Motor neuron (in vitro differentiated cells): Measurements from ENCODE around the gene SLC22A3. TPM values are rescaled to one million over a fixed set of nuclear protein-coding genes. Genes with fewer than 3 reads are reported as not detected.
"Not testable (repeated sequence)": the region's sequence is repeated elsewhere in the genome, so short reads cannot be mapped to it uniquely, and the experiment has no call there.

Source experiments
- ATAC-seq, 8 experiments: fragments of 200-7000 bp; cut with Tn5 transposase; replicated peaks in 6 of 8; 2 replicates each; pipeline ENCODE4 v1.8.0; 2021; ENCODE audit warnings: mild to moderate bottlenecking in 8 of 8, moderate library complexity in 8 of 8
- H3K27ac ChIP-seq, 2 donors: fragments of 250-450 bp; sonication (Bioruptor Pico); 2 replicates each; pipeline ENCODE4 v1.9.0; 2021; ENCODE audit warnings: antibody characterized with exemption in 2 of 2, mild to moderate bottlenecking in 2 of 2, moderate library complexity in 1 of 2
- H3K4me1 ChIP-seq, 2 donors: fragments of 250-450 bp; sonication (Bioruptor Pico); replicated peaks in 1 of 2; 2 replicates each; pipeline ENCODE4 v1.6.1; 2021; ENCODE audit warnings: antibody characterized with exemption in 2 of 2, mild to moderate bottlenecking in 2 of 2, moderate library complexity in 1 of 2
- H3K4me3 ChIP-seq, 5 donors: fragments of 250-450 bp; sonication (Bioruptor Pico); 2 replicates each; pipeline ENCODE4 v1.9.0; 2021; ENCODE audit warnings: antibody characterized with exemption in 5 of 5, mild to moderate bottlenecking in 5 of 5, moderate library complexity in 4 of 5
- whole genome bisulfite sequencing, 10 experiments: fragments of 450-650 bp; shearing (Covaris generic); methylation state at CpG; one replicate each; pipeline ENCODE4 v1.0.0; 2022; 5-methylcytosine and 5-hydroxymethylcytosine counted together
- in situ Hi-C, 9 experiments: fragments of 400-800 bp; cut with MboI; loops; one replicate each; pipeline ENCODE4 v1.15.0; 2021; ENCODE audit warnings: low sequenced_read_pairs in 9 of 9, low pct_unique_long_range_greater_than_20kb in 2 of 9; ENCODE audit not compliant: unreplicated experiment in 9 of 9
- total RNA-seq, 8 experiments: library from RNA; unstranded; fragments of 300-600 nt; gene quantifications; 2 replicates each; pipeline versions ENCODE4 v1.2.3 to v1.2.4, GENCODE V29; 2022

The SLC22A3 gene
- total RNA-seq, 8 experiments from 2014 or later: 0.11 to 42.3 (median 1.4) TPM

DNA sequence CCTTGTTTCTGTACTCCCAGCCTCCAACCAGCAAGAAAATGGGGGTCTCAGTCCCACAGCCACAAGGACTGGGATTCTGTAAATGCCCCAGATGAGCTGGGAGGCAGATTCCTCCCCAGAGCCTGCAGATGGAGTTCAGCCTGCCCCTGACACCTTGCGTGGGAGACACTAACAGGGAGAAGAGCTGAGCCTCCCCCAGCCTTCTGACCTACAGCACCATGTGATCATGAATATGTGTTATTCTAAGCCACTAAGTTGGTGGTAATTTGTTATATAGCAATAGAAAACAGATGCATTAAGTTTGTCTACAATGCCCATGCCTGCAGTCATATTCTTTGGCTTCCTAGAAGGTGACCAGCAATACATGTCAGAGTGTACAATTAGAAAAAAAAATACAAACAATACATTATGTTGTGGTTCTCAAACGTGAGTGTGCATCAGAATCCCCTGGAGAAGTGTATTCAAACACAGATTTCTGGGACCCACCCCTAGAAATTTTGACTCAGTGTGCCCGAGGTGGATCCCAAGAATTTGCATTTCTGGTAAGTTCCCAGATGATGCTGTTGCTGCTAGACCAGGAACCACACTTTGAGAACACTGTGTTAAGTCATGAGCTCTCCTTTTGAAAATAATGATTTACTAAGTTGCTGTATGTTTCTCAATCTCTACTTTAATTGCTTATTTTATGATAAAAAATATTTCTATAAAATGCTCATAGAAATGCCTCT lies 39.9 kb downstream of the SLC22A3 start:
- in situ Hi-C loops: no loop called here
- Histone ChIP-seq H3K4me1 (no peaks in the 10 kb centered on the region), H3K27ac (no peak overlapping the region), H3K4me3 (no peak overlapping the region)
- peak in 3 of 8 experiments; percentile 65 to 66 (median 65) for ATAC-seq
- WGBS, 10 experiments: 0 to 80% (median 47%) methylated on average over 1 to 3 of the region's 3 CpGs; no CpG with 5 or more reads in 1 of the 10 experiments

DNA sequence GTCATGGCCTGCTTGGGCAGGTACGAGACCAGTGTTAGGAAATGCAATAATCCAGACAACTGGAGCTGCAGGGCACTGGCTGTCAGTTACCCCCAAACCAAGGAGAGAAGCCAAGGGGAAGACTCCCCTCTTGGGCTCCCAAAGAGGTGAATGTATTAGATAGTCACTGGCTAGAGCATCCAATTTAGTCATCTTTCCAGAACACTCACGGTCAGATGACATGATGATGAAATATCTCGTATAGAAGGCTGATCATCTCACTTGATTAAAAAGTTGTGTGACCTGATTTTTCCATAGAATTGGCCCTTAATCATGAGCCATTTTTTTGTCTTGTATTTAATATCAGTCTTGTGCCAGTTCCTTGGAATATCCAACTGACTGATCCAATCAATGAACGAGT lies 40.7 kb downstream of the SLC22A3 start:
- ATAC-seq: peak in 1 of 8 experiments; percentile 65
- in situ Hi-C loops: no loop called here
- Histone ChIP-seq H3K27ac (no peak overlapping the region), H3K4me1 (no peaks in the 10 kb centered on the region), H3K4me3 (no peak overlapping the region)
- 19 to 88% (median 61%) methylated on average over 1 to 4 of the region's 4 CpGs; no CpG with 5 or more reads in 2 of the 10 experiments for WGBS, 10 experiments

DNA sequence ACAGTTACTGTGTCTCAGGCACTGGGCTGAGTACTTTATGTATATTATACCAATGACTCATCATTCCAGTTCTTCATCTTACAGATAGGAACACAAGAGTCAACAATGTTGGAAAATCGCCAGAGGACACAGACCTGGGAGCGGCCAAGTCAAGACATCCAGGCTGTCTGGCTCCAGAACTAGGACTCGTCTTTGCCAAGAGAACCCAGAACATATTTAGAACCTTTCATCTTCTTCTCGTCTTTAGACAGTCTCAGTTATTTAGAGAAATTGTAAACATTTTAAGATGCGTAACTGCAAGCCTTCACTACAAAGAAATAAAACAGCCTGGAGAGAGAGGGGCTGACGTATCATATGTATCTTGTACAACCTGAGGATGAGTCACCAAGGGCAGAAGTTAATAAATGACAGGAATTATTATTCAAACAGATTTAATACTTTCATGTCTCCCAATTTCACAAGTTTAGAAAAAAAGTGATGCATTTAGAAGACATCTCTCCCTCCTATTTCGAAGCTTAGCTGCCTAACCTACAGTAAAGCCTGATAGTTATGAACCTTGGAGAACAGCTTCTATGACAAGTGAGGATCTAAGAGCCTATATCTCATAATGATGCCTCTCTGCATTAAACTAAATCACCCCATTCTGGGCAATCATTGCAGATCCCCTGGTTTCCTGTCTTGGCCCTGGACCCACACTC lies 43.4 kb downstream of the SLC22A3 start:
- ATAC-seq: peak in 4 of 8 experiments; percentile 17 to 79 (median 64)
- Histone ChIP-seq H3K27ac (no peak overlapping the region), H3K4me3 (no peak overlapping the region), H3K4me1 (no peaks in the 10 kb centered on the region)
- 17 to 100% (median 79%) methylated on average over 1 to 7 of the region's 7 CpGs for WGBS, 10 experiments
- in situ Hi-C loops: no loop called here

DNA sequence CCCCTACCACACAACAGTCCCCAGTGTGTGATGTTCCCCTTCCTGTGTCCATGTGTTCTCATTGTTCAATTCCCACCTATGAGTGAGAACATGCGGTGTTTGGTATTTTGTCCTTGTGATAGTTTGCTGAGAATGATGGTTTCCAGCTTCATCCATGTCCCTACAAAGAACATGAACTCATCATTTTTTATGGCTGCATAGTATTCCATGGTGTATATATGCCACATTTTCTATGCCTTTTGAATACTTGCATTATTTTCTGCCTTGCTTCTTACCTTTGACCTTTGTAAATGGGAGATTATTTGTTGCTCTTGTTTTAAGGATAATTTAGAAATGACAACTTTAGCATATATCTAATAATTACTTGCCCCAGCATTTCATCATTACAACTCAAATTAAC lies 45.3 kb downstream of the SLC22A3 start:
- in situ Hi-C loops, H3K27ac ChIP-seq, ATAC-seq, H3K4me3 ChIP-seq, H3K4me1 ChIP-seq: not testable (repeated sequence)
- no CpG with 5 or more reads among the region's 1 CpG for WGBS, 10 experiments

DNA sequence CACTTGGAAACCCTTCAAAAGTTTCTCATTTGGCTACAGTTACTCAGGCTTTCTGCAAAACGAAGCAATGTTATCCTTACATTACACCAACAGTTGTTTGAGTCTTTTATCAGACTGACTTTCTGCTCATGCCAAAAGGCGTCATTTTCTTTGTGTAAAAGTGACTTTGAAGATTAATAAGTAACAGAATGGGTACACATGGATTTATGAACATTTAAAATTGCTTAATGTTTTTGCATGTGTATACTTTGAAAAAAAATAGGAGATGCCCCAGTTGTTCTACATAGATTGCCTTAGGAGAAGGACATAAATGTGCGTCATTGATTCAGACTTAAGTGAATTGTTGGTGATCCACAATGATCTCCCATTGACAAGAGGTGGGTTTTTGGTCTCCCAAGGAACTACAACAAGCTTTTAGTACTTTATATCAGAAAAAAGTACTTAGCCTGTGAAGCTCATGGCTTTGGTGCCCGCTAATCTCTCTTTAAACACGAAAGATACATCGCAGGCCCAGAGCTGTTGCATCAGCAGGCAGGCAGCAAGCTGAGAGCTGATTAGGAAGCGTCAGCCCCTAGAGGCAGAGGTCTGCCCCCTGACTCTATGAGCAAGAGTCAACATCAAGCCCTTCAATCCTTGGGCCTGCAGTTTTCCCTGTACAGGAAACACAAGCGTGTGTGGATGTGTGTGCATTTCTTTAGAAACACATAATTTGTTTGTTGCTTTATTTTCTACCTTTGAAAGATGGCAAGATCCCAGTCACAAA lies 45.9 kb downstream of the SLC22A3 start:
- Histone ChIP-seq H3K27ac (no peak overlapping the region), H3K4me1 (no peaks in the 10 kb centered on the region), H3K4me3 (no peak overlapping the region)
- in situ Hi-C loops: no loop called here
- peak in 4 of 8 experiments; percentile 53 to 77 (median 76) for ATAC-seq
- WGBS, 10 experiments: 67 to 98% (median 81%) methylated on average over 1 to 8 of the region's 8 CpGs

DNA sequence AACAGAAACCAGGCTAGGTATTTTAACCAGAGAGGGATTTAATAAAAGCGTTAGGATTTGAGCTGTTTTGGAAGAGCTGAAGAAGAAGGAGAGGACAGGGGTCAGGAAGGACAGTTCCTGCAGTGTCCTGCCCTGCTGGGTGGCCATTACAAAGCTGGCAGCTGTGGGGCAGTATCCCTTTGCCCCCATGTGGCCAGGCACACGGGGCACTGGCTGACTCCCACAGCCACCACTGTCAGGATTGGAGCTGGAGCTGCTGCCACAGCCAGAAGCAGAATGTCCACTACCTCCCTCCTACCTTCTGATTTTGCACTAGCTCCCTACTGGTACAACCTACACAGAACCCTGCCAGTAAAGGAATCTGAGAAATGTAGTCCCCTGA lies 46.5 kb downstream of the SLC22A3 start:
- 20 to 80% (median 63%) methylated on average over 1 to 2 of the region's 2 CpGs; no CpG with 5 or more reads in 5 of the 10 experiments for WGBS, 10 experiments
- ATAC-seq: peak in 1 of 8 experiments; percentile 14
- in situ Hi-C loops: no loop called here
- Histone ChIP-seq H3K4me1 (no peaks in the 10 kb centered on the region), H3K27ac (no peak overlapping the region), H3K4me3 (no peak overlapping the region)

DNA sequence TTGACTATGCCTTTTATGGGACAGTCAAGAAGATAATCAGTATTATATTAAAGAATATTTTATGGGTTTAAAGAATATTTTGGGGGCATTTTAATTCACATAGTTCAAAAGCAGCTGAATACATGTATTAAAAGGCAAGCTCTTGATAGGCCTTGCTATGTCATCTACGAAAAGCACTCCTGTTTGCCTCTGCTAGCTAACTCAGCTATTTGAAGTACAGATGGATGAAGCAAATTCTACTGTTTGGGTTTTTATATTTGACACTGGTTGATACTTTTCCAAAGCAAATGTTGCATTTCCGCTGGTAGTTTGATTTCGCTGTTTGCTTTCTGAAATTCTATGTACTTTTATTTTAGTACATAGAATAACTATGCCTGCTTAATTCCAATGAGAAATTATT lies 47.0 kb downstream of the SLC22A3 start:
- WGBS, 10 experiments: 78 to 100% (median 92%) methylated on average over 3 of the region's 3 CpGs; no CpG with 5 or more reads in 1 of the 10 experiments
- ATAC-seq: no peak
- Histone ChIP-seq H3K27ac (no peak overlapping the region), H3K4me1 (no peaks in the 10 kb centered on the region), H3K4me3 (no peak overlapping the region)
- in situ Hi-C loops: no loop called here

DNA sequence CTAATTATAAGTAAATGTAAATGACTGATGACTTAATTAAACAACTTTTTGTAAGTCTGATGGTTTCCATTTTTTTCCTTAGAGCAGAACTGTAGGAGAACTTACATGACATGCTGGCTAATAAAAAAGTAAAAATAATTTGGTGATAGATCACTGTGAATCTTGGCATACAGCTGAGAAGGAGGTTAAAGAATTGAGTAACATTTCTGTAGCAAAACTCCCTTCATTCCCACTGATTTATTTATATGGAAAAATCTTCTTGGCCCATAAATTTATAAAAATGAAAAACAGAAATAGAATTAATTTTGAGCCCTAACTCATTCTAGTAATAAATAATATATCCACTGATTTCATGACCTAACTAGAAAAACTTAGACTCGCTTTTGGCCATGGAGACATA lies 48.1 kb downstream of the SLC22A3 start:
- no peak overlapping the region for H3K4me3 ChIP-seq
- WGBS, 10 experiments: 67 to 100% (median 89%) methylated on average over 1 of the region's 1 CpG
- ATAC-seq: no peak
- H3K4me1 ChIP-seq: no peaks in the 10 kb centered on the region
- in situ Hi-C loops: no loop called here
- no peak overlapping the region for H3K27ac ChIP-seq

DNA sequence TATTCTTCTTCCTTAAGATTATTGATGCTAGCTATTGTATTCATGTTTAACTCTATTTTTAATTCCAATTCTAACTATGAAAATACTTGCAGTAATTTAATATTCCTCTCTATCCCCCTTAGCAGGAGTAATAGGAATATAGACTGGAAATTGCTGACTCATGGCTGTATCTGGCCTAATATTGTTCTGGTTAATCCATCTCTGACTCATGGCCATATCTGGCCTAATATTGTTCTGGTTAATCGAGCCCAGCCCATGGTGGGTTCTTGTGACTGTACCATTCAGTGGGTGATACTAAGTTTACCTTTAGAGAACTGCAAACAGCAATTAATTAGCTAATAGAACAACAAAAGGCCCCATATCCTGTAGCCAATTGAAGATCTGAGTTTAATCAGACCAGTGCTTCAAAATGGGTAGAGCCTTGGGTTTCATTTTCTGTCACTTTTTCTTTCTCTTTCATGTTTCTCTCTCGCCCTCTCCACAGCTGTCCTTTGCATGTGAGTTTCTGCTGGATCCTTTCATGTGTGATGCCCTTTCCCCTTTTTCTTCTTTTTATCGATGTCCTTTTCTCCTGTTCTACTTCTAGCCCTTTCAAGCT lies 50.6 kb downstream of the SLC22A3 start:
- 50 to 90% (median 72%) methylated on average over 2 to 3 of the region's 3 CpGs for WGBS, 10 experiments
- peak in 2 of 8 experiments; percentile 52 to 66 for ATAC-seq

DNA sequence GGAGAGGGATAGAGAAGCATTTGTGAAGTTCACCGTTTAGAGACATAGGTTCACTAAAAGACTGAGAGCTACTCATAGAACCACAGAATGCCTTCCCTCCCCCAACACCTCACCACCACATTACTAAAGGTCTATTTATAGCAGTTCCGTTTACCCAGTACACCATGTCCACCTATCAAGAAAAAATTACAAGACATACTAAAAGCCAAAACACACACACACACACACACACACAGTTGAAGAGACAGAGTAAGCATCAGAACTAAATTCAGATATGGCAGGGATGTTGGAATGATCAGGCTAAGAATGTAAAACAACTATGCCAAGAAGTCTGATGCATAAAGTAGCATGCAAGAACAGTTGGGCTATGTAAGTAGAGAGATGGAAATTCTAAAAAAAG lies 52.3 kb downstream of the SLC22A3 start:
- ATAC-seq: peak in 3 of 8 experiments; percentile 29 to 67 (median 59)
- Histone ChIP-seq H3K27ac (no peak overlapping the region), H3K4me3 (no peak overlapping the region), H3K4me1 (no peaks in the 10 kb centered on the region)
- WGBS, 10 experiments: 17 to 100% (median 80%) methylated on average over 1 to 2 of the region's 2 CpGs; no CpG with 5 or more reads in 1 of the 10 experiments
- in situ Hi-C loops: no loop called here

More for the DNA sequence above, 50.6 kb downstream of the SLC22A3 start:
- no peak overlapping the region for H3K4me3 ChIP-seq
- no peaks in the 10 kb centered on the region for H3K4me1 ChIP-seq
- no peak overlapping the region for H3K27ac ChIP-seq
- in situ Hi-C loops: no loop called here

DNA sequence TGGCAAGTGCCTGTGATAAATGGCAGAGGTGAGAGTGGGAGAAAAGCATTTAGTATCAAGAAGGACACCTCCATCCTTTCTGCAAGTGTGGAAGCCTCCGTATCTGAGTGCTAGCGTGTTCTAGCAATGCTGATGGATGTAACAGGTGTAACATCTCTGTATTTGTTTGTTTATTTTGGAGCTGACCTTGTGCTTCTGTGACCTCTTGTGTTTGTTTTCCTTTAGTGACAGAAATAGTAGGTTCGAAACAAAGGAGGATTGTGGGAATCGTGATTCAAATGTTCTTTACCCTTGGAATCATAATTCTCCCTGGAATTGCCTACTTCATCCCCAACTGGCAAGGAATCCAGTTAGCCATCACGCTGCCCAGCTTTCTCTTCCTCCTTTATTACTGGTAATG lies 60.4 kb downstream of the SLC22A3 start:
- in situ Hi-C loops: no loop called here
- Histone ChIP-seq H3K27ac (no peak overlapping the region), H3K4me3 (no peak overlapping the region), H3K4me1 (no peaks in the 10 kb centered on the region)
- ATAC-seq: no peak
- 47 to 100% (median 82%) methylated on average over 3 to 5 of the region's 5 CpGs; no CpG with 5 or more reads in 2 of the 10 experiments for WGBS, 10 experiments

DNA sequence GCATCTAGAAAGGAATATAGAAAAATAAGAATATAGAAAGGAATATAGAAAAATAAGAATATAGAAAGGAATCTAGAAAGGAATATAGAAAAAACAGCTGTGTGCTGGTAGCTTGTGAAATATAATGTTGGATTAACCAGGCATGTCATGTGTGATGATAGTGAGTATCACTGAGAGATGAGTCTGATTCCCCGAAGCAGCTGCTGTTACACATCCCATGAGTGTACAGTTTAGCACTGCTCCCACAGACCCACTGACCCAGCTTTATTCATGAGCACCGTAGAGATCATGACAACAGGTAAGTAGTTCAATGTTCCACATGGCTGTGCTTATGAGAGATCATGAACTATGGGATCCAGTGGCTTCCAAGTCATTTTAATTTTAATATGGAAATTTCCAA lies 64.8 kb downstream of the SLC22A3 start:
- H3K4me3 ChIP-seq: no peak overlapping the region
- in situ Hi-C loops: no loop called here
- ATAC-seq: no peak
- no peaks in the 10 kb centered on the region for H3K4me1 ChIP-seq
- whole genome bisulfite sequencing, 10 experiments: 8 to 94% (median 81%) methylated on average over 1 to 2 of the region's 2 CpGs; no CpG with 5 or more reads in 2 of the 10 experiments
- no peak overlapping the region for H3K27ac ChIP-seq

DNA sequence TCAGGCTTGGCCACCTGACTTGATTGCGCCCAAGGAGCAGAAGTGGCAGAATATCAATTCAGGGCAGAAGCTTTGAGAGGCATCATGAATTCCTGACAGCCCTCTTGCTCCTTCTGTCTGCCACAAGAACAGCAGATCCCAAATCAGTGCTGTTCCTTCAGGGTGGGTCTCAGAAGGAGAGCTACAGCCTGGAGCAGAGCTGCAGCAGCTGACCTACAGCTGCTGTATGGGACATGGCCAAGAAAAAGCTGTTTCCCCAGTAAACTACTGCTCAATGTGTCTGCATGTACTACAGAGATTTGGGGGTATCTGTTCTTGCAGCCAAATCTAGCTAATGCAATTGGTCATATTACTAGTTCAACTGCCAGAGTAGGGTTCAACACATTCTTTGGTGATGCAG lies 69.0 kb downstream of the SLC22A3 start:
- in situ Hi-C loops: no loop called here
- peak in 1 of 8 experiments; percentile 62 for ATAC-seq
- WGBS, 10 experiments: 78 to 100% (median 100%) methylated on average over 1 of the region's 1 CpG; no CpG with 5 or more reads in 5 of the 10 experiments
- Histone ChIP-seq H3K4me1 (no peaks in the 10 kb centered on the region), H3K27ac (no peak overlapping the region), H3K4me3 (no peak overlapping the region)
